ENCODE measurements around the gene DMRTC1B. TPM values are rescaled to one million over a fixed set of nuclear protein-coding genes. Genes with fewer than 3 reads are reported as not detected.
"Not testable (repeated sequence)": the region's sequence is repeated elsewhere in the genome, so short reads cannot be mapped to it uniquely, and the experiment has no call there.

Gene DMRTC1B
- total RNA-seq, 2 donors from 2014 or later: 3.6 TPM; not detected in 1

DNA sequence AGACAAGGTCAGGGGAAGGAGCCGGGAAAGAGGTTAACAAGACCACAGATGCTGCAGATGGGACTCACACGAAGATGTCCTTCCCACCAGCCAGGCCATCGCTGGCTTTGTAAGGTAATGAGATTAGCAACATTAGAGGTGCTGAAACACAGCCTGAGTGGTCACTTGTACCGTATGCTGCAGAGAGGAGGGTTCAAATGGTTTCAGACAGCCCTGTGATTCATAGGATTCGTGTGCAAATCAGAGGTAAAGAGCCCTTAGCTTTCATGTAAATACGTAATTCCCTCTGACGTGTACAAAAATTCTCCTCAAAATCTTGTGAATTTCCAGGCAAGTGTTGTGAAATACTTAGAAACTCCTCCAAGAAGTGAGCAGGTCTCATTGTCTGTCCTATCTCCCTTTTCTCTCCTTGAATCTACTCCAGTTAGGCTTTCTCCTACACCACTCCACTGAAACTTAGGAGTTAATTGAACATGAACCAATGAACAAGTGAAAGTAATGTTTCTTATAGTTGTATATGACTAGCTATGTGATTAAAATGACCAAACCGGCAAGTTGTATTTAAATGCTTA is 6.8 kb downstream of the DMRTC1B start:
- intact Hi-C loops (cut with DNase I); H3K4me3 ChIP-seq; H3K36me3 ChIP-seq (replicated peaks in 1 of 2; ENCODE audit: insufficient read depth in 1 of 2, low read depth in 2 of 2); H3K27ac ChIP-seq; ATAC-seq; DNase-seq; H3K27me3 ChIP-seq; H3K4me1 ChIP-seq; H3K9me3 ChIP-seq: not testable (repeated sequence)
- WGBS, 2 donors: no CpG with 5 or more reads among the region's 8 CpGs

DNA sequence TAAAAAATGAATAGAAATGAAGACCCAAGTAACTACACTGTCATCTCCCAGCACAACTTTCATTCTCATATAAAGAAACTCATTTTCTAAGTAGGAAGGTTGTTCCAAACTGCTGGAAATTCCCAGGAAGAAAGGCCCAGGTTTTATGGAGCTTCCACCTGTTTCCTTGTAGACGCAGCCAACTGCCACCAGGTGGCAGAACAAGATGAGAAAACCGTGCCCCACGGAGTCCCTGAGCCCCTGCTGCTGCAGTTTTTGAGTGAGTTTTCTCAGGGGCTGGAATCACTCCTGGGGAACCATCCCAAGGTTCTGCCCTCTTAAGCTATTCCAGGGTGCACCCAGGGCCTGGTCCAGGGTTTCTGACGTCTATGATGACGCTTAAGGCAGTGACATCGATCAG is 7.3 kb downstream of the DMRTC1B start:
- H3K27me3 ChIP-seq; intact Hi-C loops (cut with DNase I); H3K36me3 ChIP-seq (replicated peaks in 1 of 2; ENCODE audit: insufficient read depth in 1 of 2, low read depth in 2 of 2); H3K4me3 ChIP-seq; H3K4me1 ChIP-seq; DNase-seq; H3K9me3 ChIP-seq; ATAC-seq; H3K27ac ChIP-seq: not testable (repeated sequence)
- WGBS, 2 donors: no CpG with 5 or more reads among the region's 6 CpGs

DNA sequence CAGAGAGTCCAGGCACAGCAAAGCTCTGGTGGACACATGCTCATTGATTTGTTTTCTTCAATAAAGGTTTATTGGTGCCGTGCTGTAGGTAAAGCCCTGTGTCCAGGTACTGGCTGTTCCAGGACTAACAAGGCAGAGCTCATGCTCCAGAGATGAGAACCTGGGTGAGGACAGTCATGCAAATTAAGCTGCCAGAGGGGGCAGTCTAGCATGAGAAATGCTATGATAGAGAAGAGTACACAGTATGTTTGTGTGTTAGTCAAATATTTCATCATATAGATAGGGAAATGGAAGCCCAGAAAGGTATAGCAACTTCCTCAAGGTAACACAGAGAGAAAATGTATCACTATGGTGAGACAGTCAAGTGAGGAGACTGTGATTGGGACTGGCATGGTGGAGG is 11.5 kb downstream of the DMRTC1B start:
- H3K4me3 ChIP-seq; H3K27me3 ChIP-seq; H3K27ac ChIP-seq; ATAC-seq; H3K4me1 ChIP-seq; intact Hi-C loops (cut with DNase I); H3K36me3 ChIP-seq (replicated peaks in 1 of 2; ENCODE audit: insufficient read depth in 1 of 2, low read depth in 2 of 2); DNase-seq; H3K9me3 ChIP-seq: not testable (repeated sequence)
- no CpG with 5 or more reads among the region's 1 CpG for WGBS, 2 donors

DNA sequence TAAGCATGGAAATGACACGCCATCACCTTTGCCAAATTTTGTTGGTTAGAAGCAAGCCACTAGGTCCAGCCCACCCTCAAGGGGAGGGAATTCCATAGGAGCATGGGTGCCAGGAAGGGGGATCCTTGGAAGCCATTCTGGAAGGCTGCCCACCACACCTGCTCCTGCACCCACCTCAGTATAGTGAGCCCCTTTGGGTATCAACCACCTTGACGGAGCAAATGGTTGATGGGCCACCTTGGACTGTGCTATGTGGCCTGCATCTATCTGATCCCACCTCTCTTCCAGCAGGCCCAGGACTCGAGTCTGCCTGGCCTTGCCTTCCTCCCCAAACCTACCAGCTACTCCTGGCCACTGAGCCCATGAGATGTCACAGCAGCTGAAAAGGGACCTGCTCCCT is 13.7 kb downstream of the DMRTC1B start:
- intact Hi-C loops (cut with DNase I); DNase-seq; H3K4me1 ChIP-seq; H3K27ac ChIP-seq; H3K27me3 ChIP-seq; H3K36me3 ChIP-seq (replicated peaks in 1 of 2; ENCODE audit: insufficient read depth in 1 of 2, low read depth in 2 of 2); H3K4me3 ChIP-seq; ATAC-seq; H3K9me3 ChIP-seq: not testable (repeated sequence)
- WGBS, 2 donors: no CpG with 5 or more reads among the region's 3 CpGs

DNA sequence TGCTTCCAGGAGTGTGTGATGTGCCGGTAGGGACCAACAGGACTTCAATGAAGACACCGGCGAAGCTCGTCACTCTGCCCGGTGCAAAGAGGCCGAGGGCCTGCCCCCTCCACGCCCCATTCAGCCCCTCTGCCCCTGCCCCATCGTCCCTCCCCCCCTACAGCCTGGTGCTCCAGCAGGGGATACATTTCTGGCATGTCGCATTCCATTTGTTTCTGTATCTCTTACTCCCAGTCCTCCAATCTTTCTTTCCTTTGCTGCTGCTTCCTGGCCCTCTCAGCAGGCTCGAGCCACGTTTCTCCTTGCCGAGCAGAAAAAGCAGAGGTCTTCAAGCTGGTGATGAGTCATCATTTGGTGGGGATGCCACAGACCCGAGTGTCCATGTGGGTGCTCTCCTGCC is 31.4 kb downstream of the DMRTC1B start, which contains the start of gene FAM236D:
Gene FAM236D, minus strand, starts transcription at position 101 of the 400 bp plus-strand sequence. Its CDS starts 100 bp downstream, at position 1.
- ATAC-seq; H3K4me1 ChIP-seq; intact Hi-C loops (cut with DNase I); DNase-seq; H3K36me3 ChIP-seq (replicated peaks in 1 of 2; ENCODE audit: insufficient read depth in 1 of 2, low read depth in 2 of 2); H3K27ac ChIP-seq; H3K4me3 ChIP-seq; H3K9me3 ChIP-seq; H3K27me3 ChIP-seq: not testable (repeated sequence)
- no CpG with 5 or more reads among the region's 13 CpGs for WGBS, 2 donors

DNA sequence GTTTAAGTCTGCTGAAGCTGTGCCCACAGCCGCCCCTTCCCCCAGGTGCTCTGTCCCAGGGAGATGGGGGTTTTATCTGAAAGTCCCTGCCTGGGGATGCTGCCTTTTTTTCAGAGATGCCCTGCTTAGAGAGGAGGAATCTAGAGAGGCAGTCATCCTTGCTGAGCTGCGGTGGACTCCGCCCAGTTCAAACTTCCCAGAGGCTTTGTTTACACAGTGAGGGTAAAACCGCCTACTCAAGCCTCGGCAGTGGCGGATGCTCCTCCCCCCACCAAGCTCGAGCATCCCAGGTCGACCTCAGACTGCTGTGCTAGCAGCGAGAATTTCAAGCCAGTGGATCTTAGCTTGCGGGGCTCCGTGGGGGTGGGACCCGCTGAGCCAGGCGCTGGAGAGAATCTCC is 54.0 kb downstream of the DMRTC1B start:
- intact Hi-C loops (cut with DNase I); ATAC-seq; H3K27me3 ChIP-seq; H3K27ac ChIP-seq; H3K9me3 ChIP-seq; H3K36me3 ChIP-seq (replicated peaks in 1 of 2; ENCODE audit: insufficient read depth in 1 of 2, low read depth in 2 of 2); DNase-seq; H3K4me3 ChIP-seq; H3K4me1 ChIP-seq: not testable (repeated sequence)
- WGBS, 2 donors: no CpG with 5 or more reads among the region's 13 CpGs

DNA sequence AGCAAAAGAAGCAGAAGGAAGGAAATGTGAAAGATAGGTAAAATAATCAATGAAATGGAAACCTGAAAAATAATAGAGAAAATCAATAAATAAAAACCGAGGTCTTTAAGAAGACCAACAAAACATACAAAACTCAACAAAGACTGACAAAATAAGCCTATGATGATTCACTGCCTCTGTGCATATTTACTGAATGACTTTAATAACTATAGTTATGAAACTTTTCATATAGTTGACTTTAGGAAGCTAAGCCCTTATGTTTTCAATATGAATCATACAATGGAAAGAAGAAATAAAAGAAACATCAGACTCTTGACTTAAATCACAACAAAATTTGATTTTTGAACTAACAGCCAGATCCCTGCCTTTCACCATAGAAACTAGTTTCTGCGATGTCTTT is 60.8 kb downstream of the DMRTC1B start:
- not testable (repeated sequence) for H3K27ac ChIP-seq, ATAC-seq
- WGBS, 2 donors: no CpG with 5 or more reads among the region's 2 CpGs

DNA sequence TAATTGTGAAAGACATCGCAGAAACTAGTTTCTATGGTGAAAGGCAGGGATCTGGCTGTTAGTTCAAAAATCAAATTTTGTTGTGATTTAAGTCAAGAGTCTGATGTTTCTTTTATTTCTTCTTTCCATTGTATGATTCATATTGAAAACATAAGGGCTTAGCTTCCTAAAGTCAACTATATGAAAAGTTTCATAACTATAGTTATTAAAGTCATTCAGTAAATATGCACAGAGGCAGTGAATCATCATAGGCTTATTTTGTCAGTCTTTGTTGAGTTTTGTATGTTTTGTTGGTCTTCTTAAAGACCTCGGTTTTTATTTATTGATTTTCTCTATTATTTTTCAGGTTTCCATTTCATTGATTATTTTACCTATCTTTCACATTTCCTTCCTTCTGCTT is 106.2 kb downstream of the DMRTC1B start:
- DNase-seq; H3K36me3 ChIP-seq (replicated peaks in 1 of 2; ENCODE audit: insufficient read depth in 1 of 2, low read depth in 2 of 2); H3K27me3 ChIP-seq; H3K4me1 ChIP-seq; H3K27ac ChIP-seq; ATAC-seq; H3K9me3 ChIP-seq; intact Hi-C loops (cut with DNase I); H3K4me3 ChIP-seq: not testable (repeated sequence)
- no CpG with 5 or more reads among the region's 2 CpGs for WGBS, 2 donors

More for the DNA sequence above, 60.8 kb downstream of the DMRTC1B start:
- intact Hi-C loops (cut with DNase I); H3K36me3 ChIP-seq (replicated peaks in 1 of 2; ENCODE audit: insufficient read depth in 1 of 2, low read depth in 2 of 2); H3K4me1 ChIP-seq; DNase-seq; H3K9me3 ChIP-seq; H3K27me3 ChIP-seq; H3K4me3 ChIP-seq: not testable (repeated sequence)

DNA sequence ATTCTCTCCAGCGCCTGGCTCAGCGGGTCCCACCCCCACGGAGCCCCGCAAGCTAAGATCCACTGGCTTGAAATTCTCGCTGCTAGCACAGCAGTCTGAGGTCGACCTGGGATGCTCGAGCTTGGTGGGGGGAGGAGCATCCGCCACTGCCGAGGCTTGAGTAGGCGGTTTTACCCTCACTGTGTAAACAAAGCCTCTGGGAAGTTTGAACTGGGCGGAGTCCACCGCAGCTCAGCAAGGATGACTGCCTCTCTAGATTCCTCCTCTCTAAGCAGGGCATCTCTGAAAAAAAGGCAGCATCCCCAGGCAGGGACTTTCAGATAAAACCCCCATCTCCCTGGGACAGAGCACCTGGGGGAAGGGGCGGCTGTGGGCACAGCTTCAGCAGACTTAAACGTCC is 113.0 kb downstream of the DMRTC1B start:
- H3K9me3 ChIP-seq; intact Hi-C loops (cut with DNase I); DNase-seq; H3K27ac ChIP-seq; ATAC-seq; H3K4me1 ChIP-seq; H3K27me3 ChIP-seq; H3K36me3 ChIP-seq (replicated peaks in 1 of 2; ENCODE audit: insufficient read depth in 1 of 2, low read depth in 2 of 2); H3K4me3 ChIP-seq: not testable (repeated sequence)
- WGBS, 2 donors: no CpG with 5 or more reads among the region's 14 CpGs

Small RNA genes lying within 50 kb of the gene (small RNA-seq; reads per million reads assigned to genes)
- gene RNU1-112P: not detected

Other genes starting within 250 kb of the DMRTC1B start
- 10 to 100 TPM; 16.2 to 25.9 TPM for gene HDAC8, start 204.0 kb upstream of the DMRTC1B start, total RNA-seq
- gene PHKA1, start 62.6 kb upstream of the DMRTC1B start, total RNA-seq: 1 to 10 TPM; 7.3 to 8.6 TPM
- gene FAM236B, start 5.8 kb downstream of the DMRTC1B start, total RNA-seq: not detected
- gene FAM236D, start 31.3 kb downstream of the DMRTC1B start, total RNA-seq: not detected
- not detected for gene FAM236C, start 135.7 kb downstream of the DMRTC1B start, total RNA-seq
- not detected for gene FAM236A, start 161.3 kb downstream of the DMRTC1B start, total RNA-seq
- gene DMRTC1, start 166.9 kb downstream of the DMRTC1B start, total RNA-seq: not detected
- not detected for gene PABPC1L2B, start 226.0 kb downstream of the DMRTC1B start, total RNA-seq